ENCODE measurements around the gene TMC7.
A peak's percentile ranks its signal among the peaks of the same experiment; 100 is the strongest.

TMC7 gene

DNA sequence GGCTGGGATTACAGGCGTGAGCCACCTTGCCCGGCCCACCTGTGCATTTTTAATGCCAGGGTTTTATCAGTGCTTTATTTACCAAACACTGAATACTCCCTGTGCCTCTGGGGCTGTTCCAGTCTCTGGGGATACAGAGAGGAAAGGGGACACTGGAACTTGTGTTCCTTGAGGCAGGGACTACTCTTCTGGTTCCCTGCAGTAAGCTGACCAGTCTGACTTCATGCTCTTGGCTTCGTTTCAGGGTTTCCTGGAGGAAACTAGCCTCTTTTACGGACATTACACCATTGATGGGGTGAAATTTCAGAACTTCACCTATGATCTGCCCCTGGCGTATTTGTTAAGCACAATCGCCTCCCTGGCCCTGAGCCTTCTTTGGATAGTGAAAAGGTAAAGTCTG lies 46.2 kb downstream of the TMC7 start:
- Histone ChIP-seq H3K36me3 (ENCODE audit: control insufficient read depth, insufficient read depth, low read length) (no peaks in the 10 kb centered on the region), H3K4me3 (ENCODE audit: low read length) (no peak overlapping the region), H3K27me3 (ENCODE audit: control insufficient read depth, insufficient read depth, low read length) (no peaks in the 10 kb centered on the region), H3K9me3 (ENCODE audit: control insufficient read depth, insufficient read depth, low read length) (no peaks in the 10 kb centered on the region), H3K27ac (ENCODE audit: low read length) (no peak overlapping the region), H3K4me1 (ENCODE audit: control insufficient read depth, insufficient read depth, low read length) (no peaks in the 10 kb centered on the region)
- no CpG with 5 or more reads among the region's 6 CpGs for WGBS (ENCODE audit: insufficient coverage, insufficient read length)
- DNase-seq (ENCODE audit: low read depth, low spot score), result no peak

DNA sequence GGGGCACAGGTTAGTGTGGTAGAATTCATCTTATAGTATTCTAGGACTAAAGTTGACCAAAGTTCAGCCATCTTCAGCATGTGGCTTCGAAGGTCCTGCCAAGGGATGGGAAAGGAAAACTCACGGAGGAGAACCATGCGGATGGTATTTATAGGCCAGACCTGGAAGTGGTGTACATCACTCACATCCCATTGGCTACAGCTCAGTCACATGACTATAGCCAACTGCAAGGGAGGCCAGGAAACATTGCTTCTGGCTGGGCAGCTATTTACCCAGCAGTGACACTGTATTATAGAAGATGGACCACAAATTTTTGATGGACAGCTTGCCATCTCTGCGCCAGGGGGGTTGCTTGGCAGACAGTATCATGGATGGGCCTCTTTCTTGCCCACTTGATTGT lies 48.0 kb downstream of the TMC7 start:
- H3K4me3 ChIP-seq (ENCODE audit: low read length), result no peak overlapping the region
- H3K4me1 ChIP-seq (ENCODE audit: control insufficient read depth, insufficient read depth, low read length), result no peaks in the 10 kb centered on the region
- no peak overlapping the region for H3K27ac ChIP-seq (ENCODE audit: low read length)
- H3K36me3 ChIP-seq (ENCODE audit: control insufficient read depth, insufficient read depth, low read length), result no peaks in the 10 kb centered on the region
- WGBS (ENCODE audit: insufficient coverage, insufficient read length), result no CpG with 5 or more reads among the region's 4 CpGs
- H3K27me3 ChIP-seq (ENCODE audit: control insufficient read depth, insufficient read depth, low read length), result no peaks in the 10 kb centered on the region
- DNase-seq (ENCODE audit: low read depth, low spot score), result no peak
- H3K9me3 ChIP-seq (ENCODE audit: control insufficient read depth, insufficient read depth, low read length), result no peaks in the 10 kb centered on the region

DNA sequence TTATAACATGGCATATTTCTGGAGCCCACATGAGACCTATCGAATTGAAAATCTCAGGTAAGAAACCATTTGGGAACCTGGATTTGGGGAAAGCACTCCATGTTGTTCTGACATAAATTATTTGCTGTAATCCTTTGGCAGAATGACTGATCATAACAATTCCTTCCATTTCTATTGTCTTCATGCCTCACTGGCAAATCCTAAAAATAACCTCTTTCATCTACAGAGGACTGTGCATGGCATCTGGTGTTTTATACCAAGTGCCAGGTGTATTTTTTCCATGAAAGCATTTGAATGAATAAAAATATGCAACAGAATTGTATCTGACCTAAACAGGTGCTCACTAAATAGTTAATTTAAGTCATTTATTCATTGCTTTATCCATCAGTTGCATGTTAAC lies 50.0 kb downstream of the TMC7 start:
- H3K27ac ChIP-seq (ENCODE audit: low read length), result no peak overlapping the region
- no peaks in the 10 kb centered on the region for H3K9me3 ChIP-seq (ENCODE audit: control insufficient read depth, insufficient read depth, low read length)
- no peaks in the 10 kb centered on the region for H3K36me3 ChIP-seq (ENCODE audit: control insufficient read depth, insufficient read depth, low read length)
- no CpG with 5 or more reads among the region's 1 CpG for WGBS (ENCODE audit: insufficient coverage, insufficient read length)
- no peak overlapping the region for H3K4me3 ChIP-seq (ENCODE audit: low read length)
- DNase-seq (ENCODE audit: low read depth, low spot score), result no peak
- no peaks in the 10 kb centered on the region for H3K27me3 ChIP-seq (ENCODE audit: control insufficient read depth, insufficient read depth, low read length)
- no peaks in the 10 kb centered on the region for H3K4me1 ChIP-seq (ENCODE audit: control insufficient read depth, insufficient read depth, low read length)

DNA sequence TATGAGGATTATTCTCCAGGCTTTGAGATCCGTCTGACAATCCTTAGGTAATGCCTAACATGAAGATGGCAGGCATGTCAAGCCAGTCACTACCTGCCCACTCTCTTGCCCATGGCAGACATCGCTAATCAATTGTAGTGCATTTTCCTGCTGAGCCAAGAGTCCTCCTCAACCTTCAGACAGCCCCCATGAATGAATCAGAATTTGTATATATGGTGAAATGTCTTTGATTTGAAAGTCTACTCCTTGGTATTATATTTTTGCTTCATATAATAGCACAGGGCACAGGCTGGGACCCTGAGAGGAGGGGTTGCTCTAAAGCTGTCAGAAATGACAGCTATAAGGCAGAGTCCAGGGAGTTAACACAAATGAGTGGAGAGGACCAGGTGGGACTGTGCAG lies 56.7 kb downstream of the TMC7 start:
- Histone ChIP-seq H3K9me3 (ENCODE audit: control insufficient read depth, insufficient read depth, low read length) (no peaks in the 10 kb centered on the region), H3K27ac (ENCODE audit: low read length) (no peak overlapping the region), H3K36me3 (ENCODE audit: control insufficient read depth, insufficient read depth, low read length) (no peaks in the 10 kb centered on the region), H3K27me3 (ENCODE audit: control insufficient read depth, insufficient read depth, low read length) (no peaks in the 10 kb centered on the region), H3K4me3 (ENCODE audit: low read length) (no peak overlapping the region), H3K4me1 (ENCODE audit: control insufficient read depth, insufficient read depth, low read length) (no peaks in the 10 kb centered on the region)
- DNase-seq (ENCODE audit: low read depth, low spot score), result no peak
- WGBS (ENCODE audit: insufficient coverage, insufficient read length), result no CpG with 5 or more reads among the region's 2 CpGs

DNA sequence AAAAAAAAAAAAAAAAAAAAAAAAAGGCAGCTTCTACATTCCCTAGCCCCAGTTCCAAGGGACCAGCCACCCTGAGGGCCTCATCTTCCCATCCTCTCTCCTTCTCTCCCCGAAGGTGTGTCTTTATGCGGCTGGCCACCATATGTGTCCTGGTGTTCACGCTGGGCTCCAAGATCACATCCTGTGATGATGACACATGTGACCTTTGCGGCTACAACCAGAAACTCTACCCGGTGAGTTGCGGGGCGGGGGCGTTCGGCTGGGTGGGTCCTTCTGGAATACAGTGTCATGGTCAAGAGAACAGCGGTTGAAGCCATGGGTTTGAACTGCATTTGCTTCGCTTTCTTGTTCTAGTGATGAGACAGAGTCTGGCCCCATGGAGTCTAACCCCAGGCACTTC lies 61.0 kb downstream of the TMC7 start:
- DNase-seq (ENCODE audit: low read depth, low spot score), result no peak
- no peaks in the 10 kb centered on the region for H3K36me3 ChIP-seq (ENCODE audit: control insufficient read depth, insufficient read depth, low read length)
- WGBS (ENCODE audit: insufficient coverage, insufficient read length), result no CpG with 5 or more reads among the region's 11 CpGs
- H3K9me3 ChIP-seq (ENCODE audit: control insufficient read depth, insufficient read depth, low read length), result no peaks in the 10 kb centered on the region
- H3K27me3 ChIP-seq (ENCODE audit: control insufficient read depth, insufficient read depth, low read length), result no peaks in the 10 kb centered on the region
- H3K4me3 ChIP-seq (ENCODE audit: low read length), result no peak overlapping the region
- no peak overlapping the region for H3K27ac ChIP-seq (ENCODE audit: low read length)
- H3K4me1 ChIP-seq (ENCODE audit: control insufficient read depth, insufficient read depth, low read length), result no peaks in the 10 kb centered on the region

DNA sequence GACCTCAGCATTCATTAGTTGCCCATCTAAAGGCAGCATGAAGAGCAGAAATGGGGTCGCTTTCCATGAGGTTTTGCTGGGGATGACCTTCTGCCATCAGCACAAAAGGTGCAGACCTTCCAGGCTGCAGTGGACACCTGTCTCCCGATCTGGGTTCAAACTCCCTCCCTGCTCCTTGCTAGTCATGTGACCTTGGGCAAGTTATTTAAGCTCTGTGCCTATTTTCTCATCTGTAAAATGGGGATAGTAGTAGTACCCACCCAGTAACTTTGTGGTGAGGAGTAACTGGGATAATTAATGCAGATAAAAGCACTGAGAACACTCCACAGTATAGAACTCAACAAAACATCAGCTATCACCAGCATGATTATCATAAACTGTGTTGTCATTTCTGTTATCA lies 62.3 kb downstream of the TMC7 start:
- no peak for DNase-seq (ENCODE audit: low read depth, low spot score)
- Histone ChIP-seq H3K27ac (ENCODE audit: low read length) (no peak overlapping the region), H3K27me3 (ENCODE audit: control insufficient read depth, insufficient read depth, low read length) (no peaks in the 10 kb centered on the region), H3K36me3 (ENCODE audit: control insufficient read depth, insufficient read depth, low read length) (no peaks in the 10 kb centered on the region), H3K4me1 (ENCODE audit: control insufficient read depth, insufficient read depth, low read length) (no peaks in the 10 kb centered on the region), H3K4me3 (ENCODE audit: low read length) (no peak overlapping the region), H3K9me3 (ENCODE audit: control insufficient read depth, insufficient read depth, low read length) (no peaks in the 10 kb centered on the region)
- no CpG with 5 or more reads among the region's 2 CpGs for WGBS (ENCODE audit: insufficient coverage, insufficient read length)

DNA sequence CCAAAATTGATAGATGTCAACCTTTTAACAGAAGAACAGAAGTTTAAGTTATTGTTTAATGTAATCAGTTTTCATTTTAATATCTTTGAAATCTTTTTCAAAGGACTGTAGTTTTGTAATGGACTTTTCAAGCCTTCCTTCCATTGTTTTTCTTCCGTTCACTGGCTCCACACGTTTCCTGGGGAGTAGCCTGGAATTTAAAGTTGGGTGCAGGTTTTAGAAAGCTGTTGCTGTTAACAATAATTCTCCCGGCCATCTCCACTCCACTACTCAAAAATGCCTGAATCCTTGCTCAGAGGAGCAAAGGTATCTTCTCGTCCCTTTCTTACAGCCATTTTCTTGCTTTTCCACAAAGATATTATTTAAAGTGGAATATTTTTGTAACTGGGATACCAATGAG lies 79.0 kb downstream of the TMC7 start:
- Histone ChIP-seq H3K27ac (ENCODE audit: low read length) (no peak overlapping the region), H3K36me3 (ENCODE audit: control insufficient read depth, insufficient read depth, low read length) (no peaks in the 10 kb centered on the region), H3K27me3 (ENCODE audit: control insufficient read depth, insufficient read depth, low read length) (no peaks in the 10 kb centered on the region), H3K4me3 (ENCODE audit: low read length) (no peak overlapping the region), H3K4me1 (ENCODE audit: control insufficient read depth, insufficient read depth, low read length) (no peaks in the 10 kb centered on the region), H3K9me3 (ENCODE audit: control insufficient read depth, insufficient read depth, low read length) (no peaks in the 10 kb centered on the region)
- no peak for DNase-seq (ENCODE audit: low read depth, low spot score)
- no CpG with 5 or more reads among the region's 4 CpGs for WGBS (ENCODE audit: insufficient coverage, insufficient read length)

DNA sequence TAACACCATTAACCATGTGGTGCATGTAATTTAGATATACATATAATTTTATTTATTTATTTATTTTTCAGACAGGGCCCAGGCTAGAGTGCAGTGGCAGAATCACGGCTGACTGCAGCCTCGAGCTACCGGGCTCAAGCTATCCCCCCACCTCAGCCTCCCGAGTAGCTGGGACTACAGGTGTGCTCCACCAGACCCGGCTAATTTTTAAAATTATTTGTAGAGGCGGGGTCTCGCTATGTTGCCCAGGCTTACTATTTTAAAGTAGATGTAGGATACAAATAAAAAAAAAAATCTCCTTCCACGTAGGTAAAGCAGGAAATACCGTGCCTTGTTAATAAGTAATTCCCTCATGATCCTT lies 83.2 kb downstream of the TMC7 start:
- WGBS (ENCODE audit: insufficient coverage, insufficient read length), result no CpG with 5 or more reads among the region's 9 CpGs
- Histone ChIP-seq H3K36me3 (ENCODE audit: control insufficient read depth, insufficient read depth, low read length) (no peaks in the 10 kb centered on the region), H3K4me1 (ENCODE audit: control insufficient read depth, insufficient read depth, low read length) (no peaks in the 10 kb centered on the region), H3K9me3 (ENCODE audit: control insufficient read depth, insufficient read depth, low read length) (no peaks in the 10 kb centered on the region), H3K27me3 (ENCODE audit: control insufficient read depth, insufficient read depth, low read length) (no peaks in the 10 kb centered on the region), H3K27ac (ENCODE audit: low read length) (no peak overlapping the region), H3K4me3 (ENCODE audit: low read length) (no peak overlapping the region)
- no peak for DNase-seq (ENCODE audit: low read depth, low spot score)

DNA sequence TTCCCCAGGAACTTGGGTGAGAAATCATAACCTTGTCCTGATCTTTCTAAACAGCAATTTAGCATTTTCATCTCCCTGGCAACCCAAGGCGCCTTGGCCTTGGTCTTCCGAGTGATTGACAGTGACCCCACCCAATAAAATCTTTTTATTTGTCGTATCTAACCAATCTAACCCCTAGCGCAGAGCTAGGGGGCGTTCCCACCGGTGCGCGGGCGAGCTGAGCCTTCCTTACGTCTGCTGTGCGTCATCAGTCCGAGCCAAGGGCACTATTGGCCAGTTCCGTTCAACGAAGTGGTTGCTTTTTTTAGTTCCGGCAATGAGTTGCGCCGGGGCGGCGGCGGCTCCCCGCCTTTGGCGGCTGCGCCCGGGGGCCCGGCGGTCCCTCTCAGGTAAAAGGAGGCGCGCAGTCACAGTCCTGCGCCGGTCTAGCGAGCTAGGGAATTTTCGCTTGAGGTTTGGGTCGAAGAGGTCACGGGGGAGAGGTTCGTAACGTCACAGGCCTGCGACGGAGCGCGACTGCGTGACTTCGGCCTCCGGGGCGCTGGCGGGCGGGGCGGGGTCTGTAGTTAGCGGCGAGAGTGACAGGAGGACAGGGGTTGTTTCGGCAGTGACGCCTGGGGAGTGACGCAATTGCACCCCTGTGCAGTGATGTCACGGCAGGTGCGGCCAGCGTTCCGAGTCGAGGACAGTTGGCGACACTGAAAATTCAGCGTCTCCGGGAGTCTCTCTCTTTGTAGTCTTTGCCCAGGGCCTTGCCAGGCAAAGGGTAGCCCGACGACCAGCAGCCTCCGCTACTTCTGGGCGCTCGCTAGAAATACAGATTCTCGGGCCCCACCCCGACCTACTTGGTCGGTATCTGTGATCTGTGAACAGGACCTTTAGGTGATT lies 83.9 kb downstream of the TMC7 start, which contains the start of gene COQ7:
TSS of gene COQ7 (plus strand) at position 266 of the 888 bp plus-strand sequence. CDS start at position 317, 51 bp downstream.
- no CpG with 5 or more reads among the region's 68 CpGs for WGBS (ENCODE audit: insufficient coverage, insufficient read length)
- H3K9me3 ChIP-seq (ENCODE audit: control insufficient read depth, insufficient read depth, low read length), result no peaks in the 10 kb centered on the region
- no peaks in the 10 kb centered on the region for H3K36me3 ChIP-seq (ENCODE audit: control insufficient read depth, insufficient read depth, low read length)
- no peaks in the 10 kb centered on the region for H3K27me3 ChIP-seq (ENCODE audit: control insufficient read depth, insufficient read depth, low read length)
- peak; percentile 96 for DNase-seq (ENCODE audit: low read depth, low spot score)
- no peaks in the 10 kb centered on the region for H3K4me1 ChIP-seq (ENCODE audit: control insufficient read depth, insufficient read depth, low read length)
- no peak within 1 kb of the TSS for H3K27ac ChIP-seq (ENCODE audit: low read length)
- H3K4me3 ChIP-seq (ENCODE audit: low read length), result peak within 1 kb of the TSS; percentile 77; the same call in 1 of the 2 replicates

DNA sequence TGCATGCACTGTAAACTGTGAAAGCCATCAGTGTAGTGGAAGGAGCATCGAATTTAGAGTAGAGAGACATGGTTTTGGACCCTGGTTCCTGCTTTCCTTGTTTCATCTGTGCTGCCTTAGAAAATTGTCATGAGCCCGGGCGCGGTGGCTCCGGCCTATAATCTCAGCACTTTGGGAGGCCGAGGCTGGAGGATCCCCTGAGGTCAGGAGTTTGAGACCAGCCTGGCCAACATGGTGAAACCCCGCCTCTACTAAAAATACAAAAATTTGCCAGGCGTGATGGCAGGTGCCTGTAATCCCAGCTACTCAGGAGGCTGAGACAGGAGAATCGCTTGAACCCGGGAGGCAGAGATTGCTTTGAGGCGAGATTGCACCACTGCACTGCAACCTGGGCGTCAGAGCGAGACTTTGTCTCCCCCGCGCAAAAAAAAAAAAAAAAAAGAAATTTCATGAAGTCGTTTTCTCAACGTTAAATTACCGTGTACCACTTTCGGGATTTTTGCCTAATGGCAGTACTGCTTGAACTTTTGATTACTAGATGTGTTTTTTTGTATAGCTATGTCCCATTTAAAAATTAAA lies 84.6 kb downstream of the TMC7 start:
- no peak overlapping the region for H3K27ac ChIP-seq (ENCODE audit: low read length)
- H3K27me3 ChIP-seq (ENCODE audit: control insufficient read depth, insufficient read depth, low read length), result no peaks in the 10 kb centered on the region
- H3K36me3 ChIP-seq (ENCODE audit: control insufficient read depth, insufficient read depth, low read length), result no peaks in the 10 kb centered on the region
- DNase-seq (ENCODE audit: low read depth, low spot score), result no peak
- H3K4me3 ChIP-seq (ENCODE audit: low read length), result peak overlapping the region; percentile 77; the same call in 1 of the 2 replicates
- no CpG with 5 or more reads among the region's 19 CpGs for WGBS (ENCODE audit: insufficient coverage, insufficient read length)
- no peaks in the 10 kb centered on the region for H3K9me3 ChIP-seq (ENCODE audit: control insufficient read depth, insufficient read depth, low read length)
- no peaks in the 10 kb centered on the region for H3K4me1 ChIP-seq (ENCODE audit: control insufficient read depth, insufficient read depth, low read length)
